Measurements from ENCODE around the gene RPS8.
"Not testable (repeated sequence)": the region's sequence is repeated elsewhere in the genome, so short reads cannot be mapped to it uniquely, and the experiment has no call there.

The RPS8 gene

DNA sequence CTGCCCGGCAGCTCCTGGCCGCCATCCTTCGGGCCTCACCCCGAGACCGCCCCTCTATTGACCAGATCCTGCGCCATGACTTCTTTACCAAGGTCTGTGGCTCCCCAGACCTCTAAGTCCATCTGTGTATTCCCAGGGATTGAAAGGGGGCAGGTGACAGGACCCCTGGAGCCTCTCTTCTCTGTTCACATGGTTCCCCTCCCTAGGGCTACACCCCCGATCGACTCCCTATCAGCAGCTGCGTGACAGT is 27.6 kb downstream of the RPS8 start:
- DNase-seq (ENCODE audit: low read depth in 2 of 2): no peak

DNA sequence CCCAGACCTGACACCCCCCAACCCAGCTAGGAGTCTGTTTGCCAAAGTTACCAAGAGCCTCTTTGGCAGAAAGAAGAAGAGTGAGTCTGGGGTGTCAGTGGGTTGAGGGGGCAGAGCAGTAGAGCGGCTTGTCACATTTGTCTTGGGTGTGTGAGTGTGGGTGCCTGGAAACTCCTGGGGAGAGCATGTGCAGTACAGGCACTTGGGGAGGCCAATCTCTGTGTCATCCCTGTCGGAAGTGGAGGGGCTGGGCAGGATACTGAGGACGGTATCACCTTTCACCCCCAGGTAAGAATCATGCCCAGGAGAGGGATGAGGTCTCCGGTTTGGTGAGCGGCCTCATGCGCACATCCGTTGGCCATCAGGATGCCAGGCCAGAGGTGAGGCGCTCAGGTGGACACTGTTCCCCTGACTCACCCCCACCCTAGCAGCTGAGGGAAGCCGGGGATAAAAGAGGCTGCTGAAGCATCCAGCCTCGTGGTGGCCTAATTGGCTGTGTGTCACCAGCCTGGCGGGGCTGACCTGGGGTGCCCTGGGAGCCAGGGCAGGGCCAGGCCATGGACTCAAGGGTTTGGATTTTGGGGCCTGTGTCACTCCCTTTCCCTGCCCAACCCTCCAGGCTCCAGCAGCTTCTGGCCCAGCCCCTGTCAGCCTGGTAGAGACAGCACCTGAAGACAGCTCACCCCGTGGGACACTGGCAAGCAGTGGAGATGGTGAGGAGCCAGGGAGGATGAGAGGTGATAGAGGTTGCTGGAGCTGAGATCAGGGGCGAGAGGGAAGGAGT is 28.2 kb downstream of the RPS8 start:
- no peak for DNase-seq (ENCODE audit: low read depth in 2 of 2)

DNA sequence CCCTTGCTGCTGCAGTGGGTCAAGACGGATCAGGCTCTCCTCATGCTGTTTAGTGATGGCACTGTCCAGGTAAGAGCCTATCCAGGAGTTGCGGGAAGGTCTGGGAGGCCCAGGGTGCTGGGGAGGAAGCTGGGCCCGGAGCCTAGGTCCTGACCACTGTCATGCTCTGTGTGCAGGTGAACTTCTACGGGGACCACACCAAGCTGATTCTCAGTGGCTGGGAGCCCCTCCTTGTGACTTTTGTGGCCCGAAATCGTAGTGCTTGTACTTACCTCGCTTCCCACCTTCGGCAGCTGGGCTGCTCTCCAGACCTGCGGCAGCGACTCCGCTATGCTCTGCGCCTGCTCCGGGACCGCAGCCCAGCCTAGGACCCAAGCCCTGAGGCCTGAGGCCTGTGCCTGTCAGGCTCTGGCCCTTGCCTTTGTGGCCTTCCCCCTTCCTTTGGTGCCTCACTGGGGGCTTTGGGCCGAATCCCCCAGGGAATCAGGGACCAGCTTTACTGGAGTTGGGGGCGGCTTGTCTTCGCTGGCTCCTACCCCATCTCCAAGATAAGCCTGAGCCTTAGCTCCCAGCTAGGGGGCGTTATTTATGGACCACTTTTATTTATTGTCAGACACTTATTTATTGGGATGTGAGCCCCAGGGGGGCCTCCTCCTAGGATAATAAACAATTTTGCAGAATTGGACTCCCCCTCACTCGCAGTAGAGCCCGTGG is 30.1 kb downstream of the RPS8 start:
- DNase-seq (ENCODE audit: low read depth in 2 of 2): no peak

DNA sequence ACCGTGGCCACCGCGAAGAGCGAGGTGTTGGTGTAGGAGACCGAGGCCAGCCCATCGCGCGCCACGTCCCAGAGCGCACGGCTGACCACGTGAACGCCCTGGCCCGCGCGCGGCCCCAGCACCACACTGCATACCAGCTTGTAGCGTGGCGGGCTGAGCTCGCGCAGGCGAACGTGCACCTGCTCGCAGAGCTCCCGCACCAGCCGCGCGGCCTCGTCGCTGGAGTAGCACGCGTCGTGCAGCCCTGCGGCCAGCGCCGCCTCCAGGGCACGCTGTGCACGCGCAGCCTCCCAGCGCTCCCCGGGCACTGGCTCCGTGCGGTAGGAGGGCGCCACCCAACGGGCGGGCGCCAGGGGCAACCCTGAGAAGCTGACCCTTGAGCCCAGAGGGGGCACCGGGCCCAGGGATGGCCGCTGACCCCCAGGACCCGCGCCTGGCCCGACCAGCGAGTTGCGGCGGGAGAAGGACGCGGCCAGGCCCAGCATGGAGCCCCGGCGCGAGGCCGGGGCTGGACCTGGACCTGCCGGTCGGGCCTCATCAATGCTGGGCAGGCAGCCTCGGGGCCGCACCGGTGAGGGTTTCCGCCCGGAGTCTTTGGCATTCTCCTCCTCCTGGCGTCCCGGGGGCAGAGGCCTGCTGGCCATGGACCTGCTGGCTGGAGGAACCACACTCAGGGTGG is 30.8 kb downstream of the RPS8 start:
- no peak for DNase-seq (ENCODE audit: low read depth in 2 of 2)

DNA sequence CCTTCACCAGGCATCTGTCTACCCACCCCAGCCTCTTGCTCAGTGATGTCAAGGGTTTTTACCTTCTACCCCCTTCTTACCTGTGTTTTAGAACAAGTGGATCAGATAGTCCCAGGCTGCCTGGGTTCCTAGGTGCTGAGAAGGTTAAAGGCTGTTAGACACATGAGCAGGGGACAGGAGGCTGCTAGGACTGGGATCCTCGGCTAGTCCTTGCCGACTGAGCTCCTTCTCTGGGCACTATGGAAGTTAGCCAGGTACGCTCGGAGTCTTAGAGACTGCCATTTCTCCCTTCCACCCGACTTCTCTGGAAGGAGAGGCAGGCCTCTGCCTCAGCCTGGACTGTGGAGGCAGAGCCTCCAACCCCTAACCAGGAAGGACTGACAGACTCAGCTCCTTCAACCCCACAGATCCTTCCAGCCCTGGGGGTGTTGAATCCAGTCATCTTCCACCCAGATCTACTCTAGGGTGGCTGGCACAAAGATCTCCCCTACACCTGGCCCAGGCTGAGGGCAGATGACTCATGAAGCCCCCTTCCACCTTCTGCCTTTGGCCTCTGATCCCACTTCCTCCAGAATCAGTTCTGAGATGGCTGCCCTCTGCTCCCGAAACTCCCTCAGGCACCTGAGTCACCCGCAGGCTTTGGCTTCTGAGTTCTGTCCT is 31.5 kb downstream of the RPS8 start, which contains the start of gene DYNLT4:
Gene DYNLT4, minus strand, starts transcription at position 648 of the 660 bp plus-strand sequence. CDS start 683 bp downstream, outside the sequence.
- no peak for DNase-seq (ENCODE audit: low read depth in 2 of 2)

DNA sequence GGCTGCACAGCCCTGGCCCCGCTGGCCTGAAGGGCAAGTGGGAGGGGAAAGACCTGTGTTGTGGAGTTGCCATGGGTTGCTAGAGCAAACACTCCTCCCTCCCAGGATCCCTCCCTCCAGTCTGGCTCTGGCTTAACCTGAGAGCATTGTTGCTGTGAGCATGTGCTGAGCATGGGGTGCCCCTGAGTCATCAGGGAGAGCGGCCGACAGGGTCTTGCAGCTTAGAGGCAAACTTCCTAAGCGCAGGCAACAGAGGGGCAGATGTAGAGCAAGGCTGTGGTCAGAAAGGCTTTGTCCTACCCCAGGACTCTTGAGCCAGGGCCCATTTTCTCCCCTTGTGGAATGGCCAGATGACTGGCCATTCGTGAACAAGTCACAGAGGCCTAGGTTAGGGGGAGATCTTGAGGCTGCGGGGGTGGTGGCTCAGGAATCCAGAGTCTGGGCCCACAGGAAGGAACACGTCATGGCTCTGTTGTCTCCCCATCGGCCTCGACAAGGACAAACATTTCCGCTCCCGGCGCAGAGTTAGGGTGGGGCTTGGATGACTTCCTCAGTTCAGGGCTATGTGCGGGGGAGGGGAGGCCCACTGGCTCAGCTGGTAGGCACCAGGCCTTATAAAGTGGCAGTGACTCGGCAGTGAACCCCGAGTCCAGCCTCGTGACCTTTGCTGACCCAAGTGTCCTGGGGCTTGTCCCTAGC is 32.2 kb downstream of the RPS8 start:
- peak; percentile 75 to 82 for DNase-seq (ENCODE audit: low read depth in 2 of 2)

DNA sequence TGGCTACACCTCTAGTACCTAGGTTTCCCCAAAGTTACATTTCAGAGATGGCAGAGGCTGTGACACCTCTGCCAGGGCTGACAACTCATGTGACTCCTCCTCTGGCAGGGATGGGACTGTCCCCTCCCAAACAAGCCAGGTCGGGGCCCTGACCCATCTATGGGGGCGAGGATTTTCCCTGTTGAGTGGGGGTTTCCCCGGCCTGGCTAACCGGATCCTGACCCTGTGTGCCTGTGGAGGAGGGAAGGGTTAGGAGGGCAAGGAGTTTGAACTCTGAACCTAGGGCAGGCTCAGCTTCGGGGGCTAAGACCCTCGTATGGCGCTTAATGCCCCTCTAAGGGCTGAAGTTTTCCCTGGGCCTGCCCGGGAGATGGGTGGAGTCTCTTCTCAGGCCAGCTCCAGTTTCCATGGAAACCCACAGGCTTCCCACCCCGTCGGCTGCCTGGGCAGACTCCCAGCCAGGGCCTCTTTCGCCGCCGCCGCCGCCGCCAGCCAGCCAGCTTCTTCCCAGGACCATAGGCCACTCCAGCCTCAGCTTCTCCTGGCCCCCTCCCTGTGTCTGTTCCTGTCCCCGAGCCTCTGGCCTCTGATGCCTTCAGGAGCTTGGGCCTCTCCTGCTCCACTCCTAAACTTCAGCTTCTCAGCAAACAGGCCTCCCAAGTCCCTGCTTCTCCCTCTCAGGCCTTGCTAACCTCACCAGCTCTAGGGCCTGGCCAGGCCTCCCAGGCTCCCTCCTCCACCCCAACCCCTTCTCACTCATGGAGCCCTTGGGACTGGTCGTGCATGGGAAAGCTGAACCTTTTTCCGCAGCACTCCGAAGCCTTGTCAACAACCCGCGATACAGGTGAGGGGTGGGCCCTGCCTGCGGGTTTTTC is 33.0 kb downstream of the RPS8 start, which contains the start of gene BTBD19:
Gene BTBD19, plus strand, starts transcription at position 461 of the 875 bp plus-strand sequence. Its CDS starts 298 bp downstream, at position 759.
- no peak for DNase-seq (ENCODE audit: low read depth in 2 of 2)

DNA sequence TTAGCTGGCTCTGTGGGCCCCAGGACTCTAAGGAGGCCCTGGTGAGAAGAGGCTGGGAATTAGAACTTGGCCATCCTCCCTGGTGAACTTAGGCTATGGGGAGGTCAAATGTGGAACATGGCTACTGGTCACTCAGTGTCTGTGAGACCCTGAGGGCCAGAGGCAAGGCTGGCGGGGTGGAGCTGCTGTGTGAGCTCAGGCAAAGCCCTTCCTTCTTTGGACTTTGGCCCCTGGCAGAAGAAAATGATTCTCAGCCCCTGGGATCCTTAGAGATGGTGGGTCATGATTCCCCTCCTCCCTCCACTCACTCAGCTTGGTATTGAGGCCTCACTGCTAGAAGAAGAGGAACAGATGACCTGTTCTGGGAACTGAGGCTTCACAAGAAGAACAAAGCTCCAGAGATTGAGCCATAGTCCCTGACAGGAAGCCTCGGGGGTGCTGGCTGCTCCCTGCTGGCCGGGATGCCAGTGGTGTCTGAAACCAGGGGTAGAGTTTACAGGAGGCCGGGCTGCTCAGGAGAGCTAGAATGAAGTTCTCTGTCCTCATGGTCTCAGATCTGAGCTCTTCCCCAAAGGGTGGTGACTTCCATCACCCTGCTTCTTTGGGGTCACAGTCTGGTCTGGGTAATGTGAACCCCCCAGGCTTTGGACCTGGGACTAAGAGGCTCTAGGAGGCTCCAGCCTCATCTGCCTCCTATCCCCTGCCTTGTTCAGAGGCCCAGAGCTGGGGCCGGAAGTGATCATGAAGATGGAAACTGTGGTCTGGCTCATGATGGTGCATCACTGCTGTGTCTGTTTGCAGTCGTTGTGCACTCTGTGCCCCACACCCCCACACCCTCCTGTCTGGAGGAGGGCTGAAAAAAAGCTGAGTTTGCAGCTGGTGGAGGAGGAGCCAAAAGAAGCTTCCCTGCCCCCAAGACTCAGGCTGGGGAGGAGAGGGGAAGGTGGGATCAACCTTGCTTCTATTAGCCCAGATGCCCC is 33.9 kb downstream of the RPS8 start:
- peak; percentile 69 to 73 for DNase-seq (ENCODE audit: low read depth in 2 of 2)

DNA sequence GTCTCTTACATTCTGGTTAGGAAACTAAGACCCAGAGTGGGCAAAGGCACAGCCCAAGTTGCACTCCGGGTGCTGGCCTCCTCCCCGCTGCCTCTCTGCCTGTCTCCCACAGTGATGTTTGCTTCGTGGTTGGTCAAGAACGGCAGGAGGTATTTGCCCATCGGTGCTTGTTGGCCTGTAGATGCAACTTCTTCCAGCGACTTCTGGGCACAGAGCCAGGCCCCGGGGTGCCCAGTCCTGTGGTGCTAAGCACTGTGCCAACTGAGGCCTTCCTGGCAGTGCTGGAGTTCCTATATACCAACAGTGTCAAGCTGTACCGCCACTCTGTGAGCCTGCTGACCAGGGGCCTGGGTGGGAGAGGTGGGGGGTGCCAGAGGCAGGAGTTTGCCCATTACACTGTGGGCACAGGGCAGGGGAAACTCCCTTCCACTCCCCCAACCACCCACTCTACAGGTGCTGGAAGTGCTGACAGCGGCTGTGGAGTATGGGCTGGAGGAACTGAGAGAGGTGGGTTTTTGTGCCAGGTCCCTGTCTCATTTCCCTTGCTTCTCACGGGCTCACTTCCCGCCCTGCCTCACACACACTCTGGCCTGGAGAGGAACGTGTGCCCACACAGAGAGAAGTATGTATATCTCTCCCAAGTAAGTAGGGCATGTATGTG is 34.9 kb downstream of the RPS8 start:
- no peak for DNase-seq (ENCODE audit: low read depth in 2 of 2)

DNA sequence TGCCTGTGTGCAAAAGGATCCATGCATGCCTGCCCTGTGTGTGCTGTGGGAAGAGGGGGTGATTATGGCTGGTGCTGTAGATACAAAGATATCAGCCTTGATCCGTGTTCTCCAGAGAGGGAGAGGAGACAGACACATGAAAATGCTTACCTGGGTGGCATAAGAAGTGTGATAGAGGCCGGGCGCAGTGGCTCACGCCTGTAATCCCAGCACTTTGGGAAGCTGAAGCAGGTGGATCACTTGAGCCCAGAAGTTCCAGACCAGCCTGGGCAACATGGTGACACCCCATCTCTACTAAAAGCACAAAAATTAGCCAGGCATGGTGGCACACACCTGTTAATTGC is 35.4 kb downstream of the RPS8 start:
- DNase-seq (ENCODE audit: low read depth in 2 of 2): not testable (repeated sequence)

DNA sequence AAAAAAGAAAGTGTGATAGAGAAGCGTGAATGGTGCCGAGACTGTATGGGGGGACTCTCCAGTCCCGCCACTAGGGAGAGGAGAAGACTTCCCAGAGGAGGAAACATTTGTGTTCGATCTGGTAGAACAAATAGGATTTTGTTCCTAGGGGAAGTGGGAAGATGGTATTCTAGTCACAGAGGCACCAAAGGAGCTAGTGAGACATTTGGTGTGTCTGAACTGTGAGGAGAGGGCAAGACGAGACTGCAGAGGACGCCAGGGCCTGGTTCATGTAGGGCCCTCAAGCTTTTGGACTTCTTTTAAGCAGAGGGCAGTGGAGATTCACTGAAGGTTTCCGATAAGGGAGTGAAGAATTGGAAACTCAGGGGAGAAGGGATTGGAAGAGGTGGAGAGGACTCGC is 35.9 kb downstream of the RPS8 start:
- no peak for DNase-seq (ENCODE audit: low read depth in 2 of 2)

DNA sequence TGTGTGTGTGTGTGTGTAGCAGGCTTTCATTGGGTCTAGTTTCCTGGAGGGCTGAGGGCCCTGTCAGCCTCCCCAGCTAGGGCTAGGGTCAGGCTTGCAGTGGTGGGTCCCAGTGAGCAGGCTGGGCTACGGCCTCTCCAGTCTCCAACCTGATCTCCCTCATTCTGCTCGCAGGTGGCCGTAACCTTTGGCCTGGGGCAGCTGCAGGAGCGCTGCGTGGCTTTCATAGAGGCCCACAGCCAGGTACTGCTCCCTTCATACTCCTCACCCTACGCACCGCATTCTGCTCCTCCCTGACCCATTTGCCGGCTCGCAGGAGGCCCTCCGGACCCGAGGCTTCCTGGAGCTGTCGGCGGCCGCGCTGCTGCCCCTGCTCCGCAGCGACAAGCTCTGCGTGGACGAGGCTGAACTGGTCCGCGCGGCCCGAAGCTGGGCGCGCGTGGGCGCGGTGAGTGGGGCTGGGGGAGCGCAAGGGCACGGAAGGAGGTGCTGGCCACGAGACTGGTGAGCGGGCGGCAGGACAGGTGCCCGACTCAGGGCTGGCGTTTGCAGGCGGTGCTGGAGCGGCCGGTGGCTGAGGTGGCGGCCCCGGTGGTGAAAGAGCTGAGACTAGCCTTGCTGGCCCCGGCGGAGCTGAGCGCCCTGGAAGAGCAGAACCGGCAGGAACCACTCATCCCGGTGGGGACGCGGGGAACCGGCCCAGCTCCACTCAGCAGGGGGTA is 37.6 kb downstream of the RPS8 start:
- no peak for DNase-seq (ENCODE audit: low read depth in 2 of 2)

DNA sequence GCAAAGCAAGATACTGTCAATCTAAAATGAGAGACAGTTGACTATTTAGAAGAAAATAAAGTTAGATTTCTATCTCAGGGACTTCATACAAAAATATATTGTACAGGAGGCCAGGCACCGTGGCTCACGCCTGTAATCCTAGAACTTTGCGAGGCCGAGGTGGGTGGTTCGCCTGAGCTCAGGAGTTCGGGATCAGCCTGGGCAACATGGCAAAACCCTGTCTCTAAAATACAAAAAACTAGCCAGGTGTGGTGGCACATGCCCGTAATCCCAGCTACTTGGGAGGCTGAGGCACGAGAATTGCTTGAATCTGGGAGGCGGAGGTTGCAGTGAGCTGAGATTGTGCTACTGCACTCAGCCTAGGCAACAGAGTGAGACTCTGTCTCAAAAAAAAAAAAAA is 40.6 kb downstream of the RPS8 start:
- DNase-seq (ENCODE audit: low read depth in 2 of 2): not testable (repeated sequence)

DNA sequence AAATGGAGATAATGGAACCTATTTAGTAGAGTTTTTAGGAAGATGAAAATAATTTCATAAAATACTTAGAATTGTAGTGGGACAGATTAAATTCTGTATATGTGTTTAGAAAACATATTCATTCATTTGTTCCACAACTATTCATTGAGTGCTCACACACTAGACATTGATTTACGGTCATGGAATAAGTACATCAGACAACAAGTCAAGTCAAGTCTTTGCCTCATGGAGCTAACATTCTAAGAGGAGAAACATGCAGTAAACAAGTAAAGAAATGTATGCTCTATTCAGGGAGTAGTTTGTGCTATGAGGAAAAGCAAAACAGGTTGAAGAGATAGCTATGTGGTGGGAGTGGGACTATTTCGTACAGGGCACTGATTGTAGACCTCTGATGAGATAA is 42.0 kb downstream of the RPS8 start:
- DNase-seq (ENCODE audit: low read depth in 2 of 2): no peak

DNA sequence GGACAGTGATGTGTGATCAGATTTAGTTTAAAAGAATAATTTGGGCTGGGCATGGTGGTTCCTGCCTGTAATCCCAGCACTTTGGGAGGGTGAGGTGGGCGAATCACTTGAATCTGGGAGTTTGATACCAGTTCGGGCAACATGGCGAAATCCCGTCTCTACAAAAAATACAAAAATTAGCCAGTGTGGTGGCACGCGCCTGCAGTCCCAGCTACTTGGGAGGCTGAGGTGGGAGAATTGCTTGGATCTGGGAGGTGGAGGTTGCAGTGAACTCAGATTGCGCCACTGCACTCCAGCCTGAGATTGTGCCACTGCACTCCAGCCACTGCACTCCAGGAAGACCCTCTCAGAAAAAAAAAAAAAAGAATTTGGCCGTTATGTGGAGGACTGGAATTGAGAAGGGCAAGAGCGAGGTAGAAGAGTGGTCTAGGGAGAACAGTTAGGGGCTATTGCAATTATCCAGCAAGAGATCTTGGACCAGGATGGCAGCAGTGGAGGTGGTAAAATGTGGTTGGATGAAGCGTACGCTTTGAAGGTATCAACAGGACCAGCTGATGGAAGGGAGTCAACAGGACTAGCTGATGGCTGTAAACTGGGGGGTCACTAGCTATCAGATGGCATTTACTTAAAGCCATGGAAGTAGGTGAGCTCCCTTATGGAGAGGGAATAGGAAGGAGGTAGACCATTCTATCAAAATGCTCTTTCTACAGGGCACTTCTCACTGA is 42.6 kb downstream of the RPS8 start:
- DNase-seq (ENCODE audit: low read depth in 2 of 2): no peak

DNA sequence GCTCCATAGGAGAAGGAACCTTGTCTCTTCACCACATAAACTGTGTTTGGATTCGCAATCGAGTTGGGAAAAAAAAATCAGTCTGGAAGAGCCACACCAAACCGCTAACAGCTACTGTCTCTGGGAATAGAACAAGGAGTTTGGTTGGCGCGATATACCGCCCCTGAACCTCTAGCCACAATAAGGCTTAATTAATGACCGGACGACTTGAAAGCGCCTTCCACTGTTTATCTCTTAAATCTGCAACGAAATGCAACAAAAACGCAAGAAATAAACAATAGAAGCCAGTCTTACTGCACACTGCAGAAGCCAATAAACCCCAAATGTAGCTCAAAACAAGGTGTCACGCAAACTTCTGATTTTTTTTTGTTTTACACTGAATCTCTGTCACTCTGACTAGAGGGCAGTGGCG is 43.9 kb downstream of the RPS8 start:
- no peak for DNase-seq (ENCODE audit: low read depth in 2 of 2)

DNA sequence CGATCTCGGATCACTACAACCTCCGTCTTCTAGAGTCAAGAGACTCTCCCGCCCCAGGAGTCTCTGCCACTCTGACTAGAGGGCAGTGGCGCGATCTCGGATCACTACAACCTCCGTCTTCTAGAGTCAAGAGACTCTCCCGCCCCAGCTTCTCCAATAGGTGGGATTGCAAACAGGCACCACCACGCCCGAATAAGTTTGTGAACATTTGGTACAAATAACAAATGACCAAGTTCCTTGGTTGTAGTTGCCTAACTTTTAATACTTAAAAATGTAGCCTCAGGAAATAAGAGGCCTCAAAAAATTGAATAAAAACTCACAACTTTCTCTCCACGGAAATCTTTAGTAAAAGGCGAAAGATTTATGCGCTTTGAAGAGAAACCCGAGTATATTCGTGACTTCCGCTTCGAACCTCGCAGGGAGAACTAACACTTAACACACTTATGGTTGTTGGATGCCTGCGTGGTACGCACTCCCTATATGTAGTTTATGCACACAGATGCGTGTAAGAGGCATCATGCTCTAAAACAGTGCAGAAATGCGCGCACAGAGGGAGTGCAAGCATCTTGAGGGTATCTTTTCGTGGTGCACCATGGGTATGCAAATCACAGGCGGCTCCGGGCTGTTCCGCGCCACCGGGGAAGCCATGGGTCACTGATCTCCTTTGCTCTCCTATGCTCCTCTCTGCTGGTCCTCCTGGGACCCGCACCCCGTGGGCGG is 44.4 kb downstream of the RPS8 start:
- DNase-seq (ENCODE audit: low read depth in 2 of 2): peak; percentile 62 to 64
